ENCODE data around the gene NMUR1. TPM values are rescaled to one million over a fixed set of nuclear protein-coding genes. Genes with fewer than 3 reads are reported as not detected.

Gene NMUR1
- total and polyA plus RNA-seq, 2 experiments from 2014 or later = 0.29 to 0.59 TPM

DNA sequence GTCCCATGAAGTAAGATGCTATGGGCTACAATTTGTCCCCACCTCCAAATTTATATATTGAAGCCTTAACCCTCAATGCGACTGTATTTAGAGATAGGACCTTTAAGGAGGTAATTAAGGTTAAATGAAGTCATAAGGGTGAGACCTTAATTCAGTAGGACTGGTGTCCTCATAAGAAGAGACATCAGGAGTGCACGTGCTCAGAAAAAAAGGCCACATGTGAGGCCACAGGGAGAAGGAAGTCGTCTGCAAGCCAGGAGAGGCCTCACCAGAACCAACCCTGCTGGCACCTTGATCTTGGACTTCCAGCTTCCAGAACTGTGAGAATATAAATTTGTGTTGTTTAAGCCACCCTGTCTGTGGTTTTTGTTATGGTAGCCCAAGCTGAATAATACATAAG is 36.9 kb upstream of the NMUR1 start:
- no peak overlapping the region for H3K27ac ChIP-seq (ENCODE audit: low read depth)
- TF ChIP-seq POLR2AphosphoS5 (IDR thresholded peaks at IDR 0.05; ENCODE audit: low read depth) (no peak), JUNB (IDR thresholded peaks at IDR 0.05; ENCODE audit: unreplicated experiment) (no peak)
- peaks cover 19% of the 10 kb centered on the region for H3K4me1 ChIP-seq (ENCODE audit: insufficient read depth)
- no peak overlapping the region for H2AFZ ChIP-seq
- no peak overlapping the region for H3K27ac Mint-ChIP-seq
- H3K9me2 ChIP-seq (ENCODE audit: insufficient read depth) = no peaks in the 10 kb centered on the region
- no peaks in the 10 kb centered on the region for H3K36me3 ChIP-seq (ENCODE audit: insufficient read depth)
- no peak overlapping the region for H3K4me3 ChIP-seq
- no peaks in the 10 kb centered on the region for H3K79me2 ChIP-seq (replicated peaks; ENCODE audit: insufficient read depth)
- no peaks in the 10 kb centered on the region for H4K20me1 ChIP-seq (replicated peaks; ENCODE audit: insufficient read depth)
- no peaks in the 10 kb centered on the region; the same call in 1 of the 2 replicates for H3F3A ChIP-seq (replicated peaks; ENCODE audit: low read depth)
- H3K9me3 Mint-ChIP-seq = peaks cover 42% of the 10 kb centered on the region
- DNase-seq (ENCODE audit: low spot score) (no peak), ATAC-seq (no peak)
- no peak overlapping the region for H3K4me3 Mint-ChIP-seq
- peaks cover 23% of the 10 kb centered on the region for H3K36me3 Mint-ChIP-seq (ENCODE audit: low read depth)
- H3K27me3 Mint-ChIP-seq (ENCODE audit: insufficient read depth, low read depth, poor library complexity) = peaks cover 17% of the 10 kb centered on the region
- H3K4me2 ChIP-seq = no peak overlapping the region
- H3K4me1 Mint-ChIP-seq = peaks cover 38% of the 10 kb centered on the region
- H3K27me3 ChIP-seq (ENCODE audit: insufficient read depth) = no peaks in the 10 kb centered on the region

- ATAC-seq = no peak
- Histone ChIP-seq H3K4me2 (no peak overlapping the region), H3F3A (replicated peaks; ENCODE audit: low read depth) (no peaks in the 10 kb centered on the region; the same call in 1 of the 2 replicates), H4K20me1 (replicated peaks; ENCODE audit: insufficient read depth) (no peaks in the 10 kb centered on the region), H3K9me2 (ENCODE audit: insufficient read depth) (no peaks in the 10 kb centered on the region), H2AFZ (no peak overlapping the region), H3K79me2 (replicated peaks; ENCODE audit: insufficient read depth) (no peaks in the 10 kb centered on the region), H3K36me3 (ENCODE audit: insufficient read depth) (no peaks in the 10 kb centered on the region), H3K27ac (ENCODE audit: low read depth) (no peak overlapping the region), H3K4me3 (no peak overlapping the region), H3K4me1 (ENCODE audit: insufficient read depth) (peaks cover 11% of the 10 kb centered on the region), H3K27me3 (ENCODE audit: insufficient read depth) (no peaks in the 10 kb centered on the region)
- Mint-ChIP-seq H3K9me3 (peaks cover 38% of the 10 kb centered on the region), H3K36me3 (ENCODE audit: low read depth) (peaks cover 23% of the 10 kb centered on the region), H3K27ac (no peak overlapping the region), H3K27me3 (ENCODE audit: insufficient read depth, low read depth, poor library complexity) (peaks cover 11% of the 10 kb centered on the region), H3K4me1 (peaks cover 28% of the 10 kb centered on the region), H3K4me3 (no peak overlapping the region)
- peak; percentile 70 for DNase-seq (ENCODE audit: low spot score)
- no peak for TF ChIP-seq ETS1 (IDR thresholded peaks at IDR 0.05)
- TF ChIP-seq, protein P1, sequence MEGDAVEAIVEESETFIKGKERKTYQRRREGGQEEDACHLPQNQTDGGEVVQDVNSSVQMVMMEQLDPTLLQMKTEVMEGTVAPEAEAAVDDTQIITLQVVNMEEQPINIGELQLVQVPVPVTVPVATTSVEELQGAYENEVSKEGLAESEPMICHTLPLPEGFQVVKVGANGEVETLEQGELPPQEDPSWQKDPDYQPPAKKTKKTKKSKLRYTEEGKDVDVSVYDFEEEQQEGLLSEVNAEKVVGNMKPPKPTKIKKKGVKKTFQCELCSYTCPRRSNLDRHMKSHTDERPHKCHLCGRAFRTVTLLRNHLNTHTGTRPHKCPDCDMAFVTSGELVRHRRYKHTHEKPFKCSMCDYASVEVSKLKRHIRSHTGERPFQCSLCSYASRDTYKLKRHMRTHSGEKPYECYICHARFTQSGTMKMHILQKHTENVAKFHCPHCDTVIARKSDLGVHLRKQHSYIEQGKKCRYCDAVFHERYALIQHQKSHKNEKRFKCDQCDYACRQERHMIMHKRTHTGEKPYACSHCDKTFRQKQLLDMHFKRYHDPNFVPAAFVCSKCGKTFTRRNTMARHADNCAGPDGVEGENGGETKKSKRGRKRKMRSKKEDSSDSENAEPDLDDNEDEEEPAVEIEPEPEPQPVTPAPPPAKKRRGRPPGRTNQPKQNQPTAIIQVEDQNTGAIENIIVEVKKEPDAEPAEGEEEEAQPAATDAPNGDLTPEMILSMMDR (conservative IDR thresholded peaks at IDR 0.05; ENCODE audit: low read depth in 2 of 2) = no peak
- TF ChIP-seq, protein P2, sequence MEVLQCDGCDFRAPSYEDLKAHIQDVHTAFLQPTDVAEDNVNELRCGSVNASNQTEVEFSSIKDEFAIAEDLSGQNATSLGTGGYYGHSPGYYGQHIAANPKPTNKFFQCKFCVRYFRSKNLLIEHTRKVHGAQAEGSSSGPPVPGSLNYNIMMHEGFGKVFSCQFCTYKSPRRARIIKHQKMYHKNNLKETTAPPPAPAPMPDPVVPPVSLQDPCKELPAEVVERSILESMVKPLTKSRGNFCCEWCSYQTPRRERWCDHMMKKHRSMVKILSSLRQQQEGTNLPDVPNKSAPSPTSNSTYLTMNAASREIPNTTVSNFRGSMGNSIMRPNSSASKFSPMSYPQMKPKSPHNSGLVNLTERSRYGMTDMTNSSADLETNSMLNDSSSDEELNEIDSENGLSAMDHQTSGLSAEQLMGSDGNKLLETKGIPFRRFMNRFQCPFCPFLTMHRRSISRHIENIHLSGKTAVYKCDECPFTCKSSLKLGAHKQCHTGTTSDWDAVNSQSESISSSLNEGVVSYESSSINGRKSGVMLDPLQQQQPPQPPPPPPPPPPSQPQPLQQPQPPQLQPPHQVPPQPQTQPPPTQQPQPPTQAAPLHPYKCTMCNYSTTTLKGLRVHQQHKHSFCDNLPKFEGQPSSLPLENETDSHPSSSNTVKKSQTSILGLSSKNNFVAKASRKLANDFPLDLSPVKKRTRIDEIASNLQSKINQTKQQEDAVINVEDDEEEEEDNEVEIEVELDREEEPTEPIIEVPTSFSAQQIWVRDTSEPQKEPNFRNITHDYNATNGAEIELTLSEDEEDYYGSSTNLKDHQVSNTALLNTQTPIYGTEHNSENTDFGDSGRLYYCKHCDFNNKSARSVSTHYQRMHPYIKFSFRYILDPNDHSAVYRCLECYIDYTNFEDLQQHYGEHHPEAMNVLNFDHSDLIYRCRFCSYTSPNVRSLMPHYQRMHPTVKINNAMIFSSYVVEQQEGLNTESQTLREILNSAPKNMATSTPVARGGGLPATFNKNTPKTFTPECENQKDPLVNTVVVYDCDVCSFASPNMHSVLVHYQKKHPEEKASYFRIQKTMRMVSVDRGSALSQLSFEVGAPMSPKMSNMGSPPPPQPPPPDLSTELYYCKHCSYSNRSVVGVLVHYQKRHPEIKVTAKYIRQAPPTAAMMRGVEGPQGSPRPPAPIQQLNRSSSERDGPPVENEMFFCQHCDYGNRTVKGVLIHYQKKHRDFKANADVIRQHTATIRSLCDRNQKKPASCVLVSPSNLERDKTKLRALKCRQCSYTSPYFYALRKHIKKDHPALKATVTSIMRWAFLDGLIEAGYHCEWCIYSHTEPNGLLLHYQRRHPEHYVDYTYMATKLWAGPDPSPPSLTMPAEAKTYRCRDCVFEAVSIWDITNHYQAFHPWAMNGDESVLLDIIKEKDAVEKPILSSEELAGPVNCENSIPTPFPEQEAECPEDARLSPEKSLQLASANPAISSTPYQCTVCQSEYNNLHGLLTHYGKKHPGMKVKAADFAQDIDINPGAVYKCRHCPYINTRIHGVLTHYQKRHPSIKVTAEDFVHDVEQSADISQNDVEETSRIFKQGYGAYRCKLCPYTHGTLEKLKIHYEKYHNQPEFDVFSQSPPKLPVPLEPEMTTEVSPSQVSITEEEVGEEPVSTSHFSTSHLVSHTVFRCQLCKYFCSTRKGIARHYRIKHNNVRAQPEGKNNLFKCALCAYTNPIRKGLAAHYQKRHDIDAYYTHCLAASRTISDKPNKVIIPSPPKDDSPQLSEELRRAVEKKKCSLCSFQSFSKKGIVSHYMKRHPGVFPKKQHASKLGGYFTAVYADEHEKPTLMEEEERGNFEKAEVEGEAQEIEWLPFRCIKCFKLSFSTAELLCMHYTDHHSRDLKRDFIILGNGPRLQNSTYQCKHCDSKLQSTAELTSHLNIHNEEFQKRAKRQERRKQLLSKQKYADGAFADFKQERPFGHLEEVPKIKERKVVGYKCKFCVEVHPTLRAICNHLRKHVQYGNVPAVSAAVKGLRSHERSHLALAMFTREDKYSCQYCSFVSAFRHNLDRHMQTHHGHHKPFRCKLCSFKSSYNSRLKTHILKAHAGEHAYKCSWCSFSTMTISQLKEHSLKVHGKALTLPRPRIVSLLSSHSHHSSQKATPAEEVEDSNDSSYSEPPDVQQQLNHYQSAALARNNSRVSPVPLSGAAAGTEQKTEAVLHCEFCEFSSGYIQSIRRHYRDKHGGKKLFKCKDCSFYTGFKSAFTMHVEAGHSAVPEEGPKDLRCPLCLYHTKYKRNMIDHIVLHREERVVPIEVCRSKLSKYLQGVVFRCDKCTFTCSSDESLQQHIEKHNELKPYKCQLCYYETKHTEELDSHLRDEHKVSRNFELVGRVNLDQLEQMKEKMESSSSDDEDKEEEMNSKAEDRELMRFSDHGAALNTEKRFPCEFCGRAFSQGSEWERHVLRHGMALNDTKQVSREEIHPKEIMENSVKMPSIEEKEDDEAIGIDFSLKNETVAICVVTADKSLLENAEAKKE (CRISPR knock-in tag; IDR thresholded peaks at IDR 0.05) = no peak
- no peak for TF ChIP-seq POLR2AphosphoS5 (IDR thresholded peaks at IDR 0.05; ENCODE audit: low read depth)
- no peak for TF ChIP-seq ZNF114 (CRISPR knock-in tag; IDR thresholded peaks at IDR 0.05)
- TF ChIP-seq NANOG (IDR thresholded peaks at IDR 0.05; ENCODE audit: borderline replicate concordance) = no peak
- no peak for TF ChIP-seq STAT1 (IDR thresholded peaks at IDR 0.05; ENCODE audit: unreplicated experiment)
Measured at GRCh38 chr2:231565887-231566594, 35.8 kb upstream of the NMUR1 start.
